Skeletal muscle satellite cell (primary cell): Measurements from ENCODE around the gene MS4A6E. TPM values are rescaled to one million over a fixed set of nuclear protein-coding genes. Genes with fewer than 3 reads are reported as not detected.
"Not testable (repeated sequence)": the region's sequence is repeated elsewhere in the genome, so short reads cannot be mapped to it uniquely, and the experiment has no call there.

Experiments
- H3K27me3 ChIP-seq: 2 replicates; pipeline ENCODE4 v1.7.0; 2013; ENCODE audit warnings: low read length; ENCODE audit not compliant: control insufficient read depth, insufficient read depth
- H3K36me3 ChIP-seq: 2 replicates; pipeline ENCODE4 v1.7.0; 2013; ENCODE audit warnings: mild to moderate bottlenecking, control low read depth, low read length; ENCODE audit not compliant: insufficient read depth
- H3K4me1 ChIP-seq: 2 replicates; pipeline ENCODE4 v1.7.0; 2013; ENCODE audit warnings: low read length; ENCODE audit not compliant: control insufficient read depth, insufficient read depth
- H3K4me2 ChIP-seq: 2 replicates; pipeline ENCODE4 v1.7.0; 2013; ENCODE audit warnings: mild to moderate bottlenecking, low read length
- H3K4me3 ChIP-seq: 2 replicates; pipeline ENCODE4 v1.7.0; 2013; ENCODE audit warnings: low read length
- H3K9ac ChIP-seq: 2 replicates; pipeline ENCODE4 v1.7.0; 2013; ENCODE audit warnings: mild to moderate bottlenecking, low read depth, low read length, moderate library complexity
- H3K9me3 ChIP-seq: replicated peaks from 2 replicates; pipeline ENCODE4 v1.7.0; 2013; ENCODE audit warnings: mild to moderate bottlenecking, control low read depth, low read length
- total RNA-seq: library from RNA; depleted of rRNA; stranded (reverse); fragments of >200 nt; gene quantifications from 2 replicates; pipeline ENCODE4 v1.2.3, GENCODE V29; 2012; rRNA removed

Gene MS4A6E
- not detected in 2 replicates for total RNA-seq

- H3K4me1 ChIP-seq: no peaks in the 10 kb centered on the region
- H3K9me3 ChIP-seq: no peaks in the 10 kb centered on the region
- no peak within 1 kb of the TSS for H3K4me3 ChIP-seq
- no peaks in the 10 kb centered on the region for H3K36me3 ChIP-seq
- no peak within 1 kb of the TSS for H3K4me2 ChIP-seq
- no peak within 1 kb of the TSS for H3K9ac ChIP-seq
- no peaks in the 10 kb centered on the region for H3K27me3 ChIP-seq
These were observed at the start of gene MS4A6E for GRCh38 chr11:60326955-60327354. TSS of gene MS4A6E (plus strand) at chr11:60327255. CDS start at chr11:60334896, 7,641 bp downstream.

- no peaks in the 10 kb centered on the region for H3K36me3 ChIP-seq
These were observed 46.6 kb upstream of the MS4A6E start, which contains the start of gene MS4A4A for GRCh38 chr11:60280412-60280811. TSS of gene MS4A4A (plus strand) at chr11:60280666. CDS start at chr11:60280676, 10 bp downstream.

GRCh38 chr11:60281485-60281884 is 45.6 kb upstream of the MS4A6E start:
- H3K36me3 ChIP-seq: no peaks in the 10 kb centered on the region
- H3K9ac ChIP-seq: no peak overlapping the region
- H3K9me3 ChIP-seq: peaks cover 4% of the 10 kb centered on the region
- no peak overlapping the region for H3K4me2 ChIP-seq
- no peak overlapping the region for H3K4me3 ChIP-seq
- no peaks in the 10 kb centered on the region for H3K4me1 ChIP-seq
- no peaks in the 10 kb centered on the region for H3K27me3 ChIP-seq

More at GRCh38 chr11:60280412-60280811, 46.6 kb upstream of the MS4A6E start, which contains the start of gene MS4A4A:
- Histone ChIP-seq H3K4me1 (no peaks in the 10 kb centered on the region), H3K4me2 (no peak within 1 kb of the TSS), H3K9ac (no peak within 1 kb of the TSS), H3K9me3 (peaks cover 4% of the 10 kb centered on the region), H3K4me3 (no peak within 1 kb of the TSS), H3K27me3 (no peaks in the 10 kb centered on the region)

GRCh38 chr11:60282286-60282685 is 44.8 kb upstream of the MS4A6E start:
- Histone ChIP-seq H3K27me3 (no peaks in the 10 kb centered on the region), H3K9ac (no peak overlapping the region), H3K9me3 (peaks cover 4% of the 10 kb centered on the region), H3K4me1 (no peaks in the 10 kb centered on the region), H3K36me3 (no peaks in the 10 kb centered on the region), H3K4me2 (no peak overlapping the region), H3K4me3 (no peak overlapping the region)

- not testable (repeated sequence) for H3K27me3 ChIP-seq, H3K4me1 ChIP-seq, H3K9ac ChIP-seq, H3K36me3 ChIP-seq, H3K4me3 ChIP-seq, H3K4me2 ChIP-seq
- H3K9me3 ChIP-seq: peaks cover 11% of the 10 kb centered on the region
These were observed 41.5 kb upstream of the MS4A6E start for GRCh38 chr11:60285411-60286126.

- no peaks in the 10 kb centered on the region for H3K36me3 ChIP-seq
- H3K9me3 ChIP-seq: peaks cover 8% of the 10 kb centered on the region
- H3K9ac ChIP-seq: no peak overlapping the region
- no peaks in the 10 kb centered on the region for H3K4me1 ChIP-seq
- H3K27me3 ChIP-seq: no peaks in the 10 kb centered on the region
- no peak overlapping the region for H3K4me3 ChIP-seq
- no peak overlapping the region for H3K4me2 ChIP-seq
These were observed 38.5 kb upstream of the MS4A6E start for GRCh38 chr11:60288531-60288930.

- Histone ChIP-seq H3K36me3 (no peaks in the 10 kb centered on the region), H3K4me2 (no peak overlapping the region), H3K9me3 (peaks cover 8% of the 10 kb centered on the region), H3K27me3 (no peaks in the 10 kb centered on the region), H3K4me1 (no peaks in the 10 kb centered on the region), H3K9ac (no peak overlapping the region), H3K4me3 (no peak overlapping the region)
These were observed 34.9 kb upstream of the MS4A6E start for GRCh38 chr11:60292145-60292544.

- no peaks in the 10 kb centered on the region for H3K9me3 ChIP-seq
- H3K4me3 ChIP-seq: no peak overlapping the region
- H3K4me2 ChIP-seq: no peak overlapping the region
- no peaks in the 10 kb centered on the region for H3K27me3 ChIP-seq
- no peaks in the 10 kb centered on the region for H3K36me3 ChIP-seq
- H3K4me1 ChIP-seq: no peaks in the 10 kb centered on the region
- H3K9ac ChIP-seq: no peak overlapping the region
These were observed 25.9 kb upstream of the MS4A6E start for GRCh38 chr11:60301178-60301577.

- not testable (repeated sequence) for H3K4me1 ChIP-seq, H3K4me3 ChIP-seq, H3K36me3 ChIP-seq, H3K9ac ChIP-seq, H3K4me2 ChIP-seq, H3K27me3 ChIP-seq, H3K9me3 ChIP-seq
These were observed 25.2 kb upstream of the MS4A6E start for GRCh38 chr11:60301884-60302283.

- no peak overlapping the region for H3K4me3 ChIP-seq
These were observed 23.4 kb upstream of the MS4A6E start for GRCh38 chr11:60303661-60304060.

GRCh38 chr11:60305906-60306619 is 21.0 kb upstream of the MS4A6E start:
- Histone ChIP-seq H3K4me2 (no peak overlapping the region), H3K36me3 (no peaks in the 10 kb centered on the region), H3K9ac (no peak overlapping the region), H3K4me3 (no peak overlapping the region), H3K9me3 (peaks cover 3% of the 10 kb centered on the region), H3K4me1 (no peaks in the 10 kb centered on the region), H3K27me3 (no peaks in the 10 kb centered on the region)

More at GRCh38 chr11:60303661-60304060, 23.4 kb upstream of the MS4A6E start:
- no peaks in the 10 kb centered on the region for H3K36me3 ChIP-seq
- H3K4me2 ChIP-seq: no peak overlapping the region
- no peak overlapping the region for H3K9ac ChIP-seq
- no peaks in the 10 kb centered on the region for H3K27me3 ChIP-seq
- H3K4me1 ChIP-seq: no peaks in the 10 kb centered on the region
- H3K9me3 ChIP-seq: peaks cover 3% of the 10 kb centered on the region
